H1 (cell line): ENCODE results near the gene TMEM187. TPM values are rescaled to one million over a fixed set of nuclear protein-coding genes. Genes with fewer than 3 reads are reported as not detected.

ENCODE experiments used
- CTCF ChIA-PET: fragments of 300-600 bp; sonication (Branson Sonifier 250); formaldehyde crosslinking; loops from one replicate; lab custom pipeline; 2021; ENCODE audit not compliant: partially characterized antibody; lab: Charles Lee
- POLR2A ChIA-PET: fragments of 300-600 bp; sonication (Branson Sonifier 250); formaldehyde crosslinking; loops from one replicate; lab custom pipeline; 2021; ENCODE audit warnings: inconsistent platforms; ENCODE audit not compliant: partially characterized antibody; lab: Charles Lee
- DNase-seq, 2 experiments: peaks; one replicate each; pipeline versions ENCODE4 v3.0.0 to v3.0.0-alpha.2; 2010 to 2022; ENCODE audit warnings: low spot score in 2 of 2, low read depth in 1 of 2, mixed read lengths in 1 of 2
- FAIRE-seq: peaks from 2 replicates; lab custom pipeline; 2011; peaks lifted over from hg19 to GRCh38; lab: Jason Lieb, UNC
- H2AFZ ChIP-seq: 2 replicates; pipeline ENCODE4 v1.8.1; 2012; ENCODE audit warnings: low read length, inconsistent platforms
- H2AK5ac ChIP-seq: 2 replicates; pipeline ENCODE4 v1.6.1; 2013; ENCODE audit warnings: low read depth, low read length
- H2BK120ac ChIP-seq: replicated peaks from 2 replicates; pipeline ENCODE3; 2013; ENCODE audit warnings: low read depth, low read length, inconsistent platforms
- H2BK12ac ChIP-seq: 2 replicates; pipeline ENCODE4 v1.6.1; 2013; ENCODE audit warnings: low read depth, low read length
- H2BK15ac ChIP-seq: 2 replicates; pipeline ENCODE4 v1.6.1; 2013; ENCODE audit warnings: low read length
- H2BK20ac ChIP-seq: 2 replicates; pipeline ENCODE4 v1.6.1; 2013; ENCODE audit warnings: low read length
- H2BK5ac ChIP-seq: 2 replicates; pipeline ENCODE4 v1.6.1; 2013; ENCODE audit warnings: low read depth, low read length
- H3K14ac ChIP-seq: 2 replicates; pipeline ENCODE4 v1.6.1; 2013; ENCODE audit warnings: inconsistent platforms; ENCODE audit not compliant: insufficient read length
- H3K18ac ChIP-seq: 2 replicates; pipeline ENCODE4 v1.6.1; 2013; ENCODE audit warnings: low read length; ENCODE audit errors: extremely low read depth
- H3K23ac ChIP-seq: 2 replicates; pipeline ENCODE4 v1.6.1; 2013; ENCODE audit warnings: inconsistent platforms; ENCODE audit not compliant: insufficient read length
- H3K23me2 ChIP-seq: 2 replicates; pipeline ENCODE4 v1.6.1; 2013; ENCODE audit warnings: low read depth, low read length
- H3K27ac ChIP-seq: 2 replicates; pipeline ENCODE4 v1.6.1; 2011; ENCODE audit warnings: low read depth, low read length, inconsistent platforms
- H3K27me3 ChIP-seq, 4 experiments: replicated peaks in 1 of 4; 1 replicate in 1 of 4; 2 replicates in 3 of 4; pipeline versions ENCODE4 v1.6.1 to v1.8.1; 2011 to 2013; ENCODE audit warnings: low read length in 3 of 4, mild to moderate bottlenecking in 3 of 4, inconsistent platforms in 2 of 4, mixed read lengths in 2 of 4, moderate library complexity in 1 of 4; ENCODE audit not compliant: control insufficient read depth in 3 of 4, insufficient read depth in 3 of 4; ENCODE audit errors: extremely low read depth in 1 of 4
- H3K36me3 ChIP-seq, 4 experiments: 2 replicates each; pipeline versions ENCODE4 v1.6.1 to v1.8.1; 2011 to 2013; ENCODE audit warnings: mild to moderate bottlenecking in 4 of 4, low read length in 3 of 4, moderate library complexity in 2 of 4, control low read depth in 1 of 4, inconsistent platforms in 1 of 4; ENCODE audit not compliant: insufficient read depth in 4 of 4, control insufficient read depth in 2 of 4
- H3K4ac ChIP-seq: replicated peaks from 2 replicates; pipeline ENCODE3; 2013; ENCODE audit warnings: low read length, low read depth, mixed read lengths, inconsistent platforms; ENCODE audit not compliant: insufficient read length
- H3K4me1 ChIP-seq, 4 experiments: replicated peaks in 1 of 4; 1 replicate in 1 of 4; 2 replicates in 3 of 4; pipeline versions ENCODE4 v1.6.1 to v1.8.1; 2011 to 2013; ENCODE audit warnings: low read length in 3 of 4, inconsistent platforms in 2 of 4, mixed read lengths in 1 of 4; ENCODE audit not compliant: insufficient read depth in 4 of 4, control insufficient read depth in 3 of 4
- H3K4me2 ChIP-seq, 2 experiments: 2 replicates each; pipeline versions ENCODE4 v1.6.1 to v1.8.1; 2011 to 2013; ENCODE audit warnings: low read depth in 2 of 2, low read length in 2 of 2, control low read depth in 1 of 2, inconsistent platforms in 1 of 2, mild to moderate bottlenecking in 1 of 2; ENCODE audit not compliant: insufficient read depth in 1 of 2
- H3K4me3 ChIP-seq, 4 experiments: fragments of 200-600, 300-600 bp in 1 of 4; sonication (generic), shearing (Covaris generic), sonication (Bioruptor Twin) in 1 of 4; 2 replicates each; pipeline versions ENCODE4 v1.5.1 to v1.8.1; 2011 to 2016; ENCODE audit warnings: low read length in 4 of 4, low read depth in 3 of 4, control low read depth in 2 of 4, inconsistent platforms in 2 of 4, mild to moderate bottlenecking in 2 of 4, mixed read lengths in 1 of 4, moderate library complexity in 1 of 4; ENCODE audit not compliant: insufficient read depth in 2 of 4; ENCODE audit errors: extremely low read depth in 1 of 4
- H3K56ac ChIP-seq: replicated peaks from 2 replicates; pipeline ENCODE3; 2013; ENCODE audit warnings: low read depth, mild to moderate bottlenecking, mixed read lengths, low read length, inconsistent platforms; ENCODE audit not compliant: insufficient read length
- H3K79me1 ChIP-seq: 2 replicates; pipeline ENCODE4 v1.6.1; 2013; ENCODE audit warnings: low read depth, low read length, control low read depth
- H3K79me2 ChIP-seq, 2 experiments: 2 replicates each; pipeline versions ENCODE4 v1.6.1 to v1.8.1; 2012 to 2013; ENCODE audit warnings: low read length in 2 of 2, mild to moderate bottlenecking in 2 of 2, inconsistent platforms in 1 of 2; ENCODE audit not compliant: insufficient read depth in 2 of 2, control insufficient read depth in 1 of 2
- H3K9ac ChIP-seq, 4 experiments: replicated peaks in 1 of 4; 1 replicate in 1 of 4; 2 replicates in 3 of 4; pipeline versions ENCODE4 v1.6.1 to v1.8.1; 2011 to 2013; ENCODE audit warnings: low read depth in 3 of 4, low read length in 3 of 4, control low read depth in 2 of 4, mild to moderate bottlenecking in 2 of 4, moderate library complexity in 2 of 4, inconsistent platforms in 1 of 4; ENCODE audit errors: extremely low read depth in 1 of 4
- H3K9me3 ChIP-seq, 2 experiments: 2 replicates each; pipeline versions ENCODE4 v1.6.1 to v1.8.1; 2012 to 2013; ENCODE audit warnings: mild to moderate bottlenecking in 2 of 2, moderate library complexity in 2 of 2, control low read depth in 1 of 2, inconsistent platforms in 1 of 2, low read depth in 1 of 2, low read length in 1 of 2, mixed read lengths in 1 of 2; ENCODE audit not compliant: insufficient read depth in 2 of 2
- H4K20me1 ChIP-seq, 2 experiments: replicated peaks in 1 of 2; 2 replicates each; pipeline versions ENCODE3 to v1.8.1; 2011 to 2013; ENCODE audit warnings: inconsistent platforms in 2 of 2, low read length in 2 of 2, mild to moderate bottlenecking in 1 of 2; ENCODE audit not compliant: insufficient read depth in 2 of 2, control insufficient read depth in 1 of 2
- H4K5ac ChIP-seq: 2 replicates; pipeline ENCODE4 v1.6.1; 2013; ENCODE audit warnings: low read length, low read depth, mixed read lengths, inconsistent platforms; ENCODE audit not compliant: insufficient read length
- H4K8ac ChIP-seq: 2 replicates; pipeline ENCODE4 v1.8.0; 2013; ENCODE audit warnings: mild to moderate bottlenecking, moderate library complexity, low read length, inconsistent platforms; ENCODE audit not compliant: insufficient read depth; ENCODE audit errors: extremely low read depth
- H4K91ac ChIP-seq: replicated peaks from 2 replicates; pipeline ENCODE3; 2013; ENCODE audit warnings: low read length, mixed read lengths, inconsistent platforms; ENCODE audit not compliant: insufficient read length
- CREB1 ChIP-seq: IDR thresholded peaks from 2 replicates; pipeline ENCODE4 v1.6.1; 2012; ENCODE audit warnings: inconsistent platforms
- PHF8 ChIP-seq: fragments of 200-600 bp; sonication (generic); conservative IDR thresholded peaks from 2 replicates; pipeline ENCODE4 v1.7.1; 2012; ENCODE audit warnings: low read depth, mild to moderate bottlenecking, inconsistent platforms, low read length, moderate library complexity
- POU5F1 ChIP-seq: IDR thresholded peaks from 2 replicates; pipeline ENCODE4 v1.6.1; 2011; ENCODE audit warnings: low read depth, mild to moderate bottlenecking, low read length, moderate library complexity
- RBBP5 ChIP-seq: IDR thresholded peaks from 2 replicates; pipeline ENCODE4 v1.7.1; 2012; ENCODE audit warnings: low read depth, mild to moderate bottlenecking, inconsistent platforms, low read length, moderate library complexity, borderline replicate concordance
- TAF1 ChIP-seq: IDR thresholded peaks from 2 replicates; pipeline ENCODE4 v1.6.1; 2011; ENCODE audit warnings: mild to moderate bottlenecking, low read depth, low read length
- TAF7 ChIP-seq: optimal IDR thresholded peaks from 2 replicates; pipeline ENCODE3; 2011; ENCODE audit warnings: low read depth, mild to moderate bottlenecking, inconsistent platforms, low read length, moderate library complexity, borderline replicate concordance
- TCF12 ChIP-seq: IDR thresholded peaks from 2 replicates; pipeline ENCODE4 v1.6.1; 2011; ENCODE audit warnings: low read depth, mild to moderate bottlenecking, low read length
- YY1 ChIP-seq: IDR thresholded peaks from 2 replicates; pipeline ENCODE4 v1.6.1; 2011; ENCODE audit warnings: low read depth, mild to moderate bottlenecking, low read length
- WGBS, 2 experiments: shearing (Covaris generic) in 1 of 2; methylation state at CpG; one replicate each; pipeline versions ENCODE4 v1.1.6 to v1.1.7; 2013 to 2015; ENCODE audit warnings: low lambda C conversion rate in 2 of 2, mixed read lengths in 2 of 2, inconsistent platforms in 1 of 2, low coverage in 1 of 2, missing lambda C conversion rate in 1 of 2; ENCODE audit not compliant: insufficient replicate concordance in 2 of 2, insufficient coverage in 1 of 2, insufficient read length in 1 of 2; ENCODE audit errors: extremely low coverage in 1 of 2, missing lambda C conversion rate in 1 of 2; 5-methylcytosine and 5-hydroxymethylcytosine counted together
- polyA plus RNA-seq, 7 experiments: library from polyadenylated mRNA; depleted of rRNA in 3 of 7; stranded (reverse) in 5 of 7; unstranded in 2 of 7; fragments of >200 nt in 5 of 7; fragments of 200-250 nt in 2 of 7; gene quantifications; 1 replicate in 5 of 7; 2 replicates in 1 of 7; 4 replicates in 1 of 7; pipeline versions ENCODE4 v1.2.1 to v1.2.3, GENCODE V29; 2011 to 2013; ENCODE audit warnings: missing spikeins in 2 of 7, mixed read lengths in 2 of 7
- total RNA-seq: library from RNA; stranded (reverse); fragmentation: NEBNext Ultra II Directional; extraction: Animal tissue kit (Norgen Biotek cat#: 25700); gene quantifications from 2 replicates; pipeline ENCODE4 v1.2.1, GENCODE V29; 2021
- TF ChIP-seq, protein P1 (sequence below): IDR thresholded peaks from 2 replicates; pipeline ENCODE4 v1.6.1; 2012; ENCODE audit warnings: low read length, inconsistent platforms

TMEM187 gene
- total and polyA plus RNA-seq, 2 of the 8 experiments (the other 6 are each of a cell fraction or from before 2014, with no cell fraction given) = 5.0 to 14.5 TPM

- H3K9me3 ChIP-seq = no peaks in the 10 kb centered on the region
- FAIRE-seq = peak; percentile 57
- TF ChIP-seq, protein P1, sequence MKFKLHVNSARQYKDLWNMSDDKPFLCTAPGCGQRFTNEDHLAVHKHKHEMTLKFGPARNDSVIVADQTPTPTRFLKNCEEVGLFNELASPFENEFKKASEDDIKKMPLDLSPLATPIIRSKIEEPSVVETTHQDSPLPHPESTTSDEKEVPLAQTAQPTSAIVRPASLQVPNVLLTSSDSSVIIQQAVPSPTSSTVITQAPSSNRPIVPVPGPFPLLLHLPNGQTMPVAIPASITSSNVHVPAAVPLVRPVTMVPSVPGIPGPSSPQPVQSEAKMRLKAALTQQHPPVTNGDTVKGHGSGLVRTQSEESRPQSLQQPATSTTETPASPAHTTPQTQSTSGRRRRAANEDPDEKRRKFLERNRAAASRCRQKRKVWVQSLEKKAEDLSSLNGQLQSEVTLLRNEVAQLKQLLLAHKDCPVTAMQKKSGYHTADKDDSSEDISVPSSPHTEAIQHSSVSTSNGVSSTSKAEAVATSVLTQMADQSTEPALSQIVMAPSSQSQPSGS = peak; percentile 81; the same call in 1 of the 2 replicates
- peak; percentile 64 for TF ChIP-seq PHF8
- TF ChIP-seq RBBP5 = no peak
- peak; percentile 72 for TF ChIP-seq CREB1
- TF ChIP-seq TCF12 = no peak
- peak; percentile 91 for TF ChIP-seq YY1
- no peak for TF ChIP-seq POU5F1
- peak; percentile 91 for TF ChIP-seq TAF1
- peak; percentile 34 for TF ChIP-seq TAF7
These were observed 845 bp upstream of the TMEM187 start, which contains the start of gene HCFC1 for GRCh38 chrX:153971450-153972367. HCFC1 (minus strand) TSS chrX:153971818; CDS start chrX:153970840, 978 bp downstream.

More at GRCh38 chrX:153971450-153972367, 845 bp upstream of the TMEM187 start, which contains the start of gene HCFC1:
- Histone ChIP-seq H3K4ac (peak within 1 kb of the TSS; percentile 98), H3K79me1 (peaks cover 2% of the 10 kb centered on the region; the same call in 1 of the 2 replicates), H4K20me1 (peaks cover 18 to 21% of the 10 kb centered on the region in 2 experiments), H2AK5ac (peak within 1 kb of the TSS; percentile 90; the same call in 1 of the 2 replicates), H2BK20ac (no peak within 1 kb of the TSS), H2BK5ac (peak within 1 kb of the TSS; percentile 99), H3K9ac (peak within 1 kb of the TSS; percentile 95 to 100 (median 99)), H2BK120ac (peak within 1 kb of the TSS; percentile 83), H3K23me2 (peaks cover 8% of the 10 kb centered on the region; the same call in 1 of the 2 replicates), H3K4me1 (peaks cover 4 to 24% (median 12%) of the 10 kb centered on the region in 4 experiments), H4K8ac (peak within 1 kb of the TSS; percentile 100), H3K14ac (no peak within 1 kb of the TSS), H2BK12ac (peak within 1 kb of the TSS; percentile 99; the same call in 1 of the 2 replicates), H2BK15ac (no peak within 1 kb of the TSS), H3K36me3 (no peaks in the 10 kb centered on the region), H3K23ac (no peak within 1 kb of the TSS), H3K56ac (peak within 1 kb of the TSS; percentile 97), H3K79me2 (peaks cover 30 to 40% of the 10 kb centered on the region in 2 experiments), H3K4me2 (peak within 1 kb of the TSS; percentile 66 to 69), H4K91ac (peak within 1 kb of the TSS; percentile 100), H3K4me3 (peak within 1 kb of the TSS; percentile 92 to 99 (median 95)), H3K27ac (peak within 1 kb of the TSS; percentile 99), H4K5ac (peak within 1 kb of the TSS; percentile 98), H2AFZ (no peak within 1 kb of the TSS), H3K27me3 (no peaks in the 10 kb centered on the region), H3K18ac (peak within 1 kb of the TSS; percentile 96)
- peak in 1 of 2 experiments; percentile 86 for DNase-seq
- 0% methylated on average over 31 of the region's 96 CpGs; no CpG with 5 or more reads in 1 of the 2 experiments for WGBS, 2 experiments
- POLR2A ChIA-PET = interaction anchor here (0.6 to 4.6 kb wide), 35 partner anchors 10 to 399 kb away, joined by 3 to 43 read pairs (median 4); partner anchors contain the start of genes ARHGAP4, IRAK1, L1CAM and SRPK3
- CTCF ChIA-PET = interaction anchor here (2.5 to 11.2 kb wide), 2 partner anchors 24 to 42 kb away, joined by 8 to 102 read pairs; partner anchors contain the start of gene RENBP
